ENCODE data around the gene MYL2.
A peak's percentile ranks its signal among the peaks of the same experiment; 100 is the strongest.
"Not testable (repeated sequence)": the region's sequence is repeated elsewhere in the genome, so short reads cannot be mapped to it uniquely, and the experiment has no call there.

The MYL2 gene

GRCh38 chr12:110920324-110920910 is at the start of gene MYL2:
Gene MYL2 (minus strand): TSS chr12:110920579. CDS start chr12:110920529, 50 bp downstream.
- DNase-seq (ENCODE audit: low spot score), result no peak

GRCh38 chr12:110966081-110966760 is 45.8 kb upstream of the MYL2 start:
- no peak for DNase-seq (ENCODE audit: low spot score)

- DNase-seq (ENCODE audit: low spot score), result no peak
These were observed 45.2 kb upstream of the MYL2 start for GRCh38 chr12:110965574-110965973.

- no peak for DNase-seq (ENCODE audit: low spot score)
These were observed 40.4 kb upstream of the MYL2 start for GRCh38 chr12:110960795-110961194.

- DNase-seq (ENCODE audit: low spot score), result no peak
These were observed 37.3 kb upstream of the MYL2 start for GRCh38 chr12:110957652-110958051.

GRCh38 chr12:110957159-110957558 is 36.8 kb upstream of the MYL2 start:
- no peak for DNase-seq (ENCODE audit: low spot score)

GRCh38 chr12:110950867-110951266 is 30.5 kb upstream of the MYL2 start:
- DNase-seq (ENCODE audit: low spot score), result not testable (repeated sequence)

- DNase-seq (ENCODE audit: low spot score), result not testable (repeated sequence)
These were observed 30.1 kb upstream of the MYL2 start for GRCh38 chr12:110950466-110950865.

GRCh38 chr12:110948041-110948440 is 27.7 kb upstream of the MYL2 start:
- DNase-seq (ENCODE audit: low spot score), result no peak

GRCh38 chr12:110943373-110943772 is 23.0 kb upstream of the MYL2 start:
- no peak for DNase-seq (ENCODE audit: low spot score)

- no peak for DNase-seq (ENCODE audit: low spot score)
These were observed 21.0 kb upstream of the MYL2 start for GRCh38 chr12:110941391-110941790.

- no peak for DNase-seq (ENCODE audit: low spot score)
These were observed 20.6 kb upstream of the MYL2 start for GRCh38 chr12:110940933-110941332.

- DNase-seq (ENCODE audit: low spot score), result no peak
These were observed 19.9 kb upstream of the MYL2 start for GRCh38 chr12:110940296-110940695.

GRCh38 chr12:110937104-110937641 is 16.8 kb upstream of the MYL2 start:
- peak; percentile 85 for DNase-seq (ENCODE audit: low spot score)

- DNase-seq (ENCODE audit: low spot score), result no peak
These were observed 16.2 kb upstream of the MYL2 start for GRCh38 chr12:110936367-110937103.

GRCh38 chr12:110935588-110935987 is 15.2 kb upstream of the MYL2 start:
- DNase-seq (ENCODE audit: low spot score), result no peak

- peak; percentile 18 for DNase-seq (ENCODE audit: low spot score)
These were observed 13.9 kb upstream of the MYL2 start for GRCh38 chr12:110934093-110934852.

GRCh38 chr12:110933326-110933974 is 13.1 kb upstream of the MYL2 start:
- peak; percentile 4 for DNase-seq (ENCODE audit: low spot score)

GRCh38 chr12:110932046-110932445 is 11.7 kb upstream of the MYL2 start:
- DNase-seq (ENCODE audit: low spot score), result peak; percentile 12

GRCh38 chr12:110931315-110931728 is 10.9 kb upstream of the MYL2 start:
- peak; percentile 13 for DNase-seq (ENCODE audit: low spot score)

All from AG20443 (cell line).